ENCODE results near the gene CCNYL1. TPM values are rescaled to one million over a fixed set of nuclear protein-coding genes. Genes with fewer than 3 reads are reported as not detected.
"Not testable (repeated sequence)": the region's sequence is repeated elsewhere in the genome, so short reads cannot be mapped to it uniquely, and the experiment has no call there.

CCNYL1 gene
- polyA plus RNA-seq, 4 donors, result 8.2 to 18.4 (median 15.2) TPM

DNA sequence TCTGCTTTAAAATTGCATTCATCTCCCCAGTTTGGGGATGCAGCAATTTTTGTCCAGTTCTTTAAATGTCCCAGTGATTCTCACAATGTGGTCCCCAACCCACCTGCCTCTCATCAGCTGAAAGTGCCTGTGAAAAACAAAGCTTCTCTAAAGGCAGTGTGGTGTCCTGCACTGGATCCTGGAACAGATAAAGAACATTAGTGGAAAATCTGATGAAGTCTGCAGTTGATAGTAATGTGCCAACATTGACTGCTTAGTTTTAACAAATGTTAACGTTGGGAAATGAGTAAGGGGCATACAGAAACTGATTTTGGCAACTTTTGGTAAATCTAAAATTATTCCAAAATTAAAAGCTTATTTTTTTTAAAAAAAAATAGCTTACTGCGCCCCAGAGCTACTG is 49.0 kb downstream of the CCNYL1 start:
- H3K27ac ChIP-seq (ENCODE audit: low read depth in 1 of 3, low read length in 2 of 3), result peak overlapping the region in 1 of 3 donors; percentile 11
- peaks cover 2 to 33% (median 2%) of the 10 kb centered on the region in 3 donors for H3K4me1 ChIP-seq (ENCODE audit: control insufficient read depth in 3 of 3, insufficient read depth in 2 of 3, low read depth in 1 of 3, low read length in 2 of 3)
- H3K27me3 ChIP-seq (ENCODE audit: control insufficient read depth in 3 of 3, insufficient read depth in 3 of 3, low read length in 3 of 3), result no peaks in the 10 kb centered on the region
- no peaks in the 10 kb centered on the region for H3K9me3 ChIP-seq (ENCODE audit: control insufficient read depth in 2 of 2, insufficient read depth in 1 of 2, low read depth in 1 of 2, low read length in 1 of 2)
- 68 to 74% (median 70%) methylated on average over 2 of the region's 2 CpGs for WGBS, 3 donors
- peaks cover 4 to 35% (median 14%) of the 10 kb centered on the region in 3 donors for H3K36me3 ChIP-seq (ENCODE audit: control insufficient read depth in 3 of 3, insufficient read depth in 2 of 3, low read depth in 1 of 3, low read length in 3 of 3)
- FAIRE-seq, result no peak
- no peak overlapping the region for H3K4me3 ChIP-seq (ENCODE audit: low read depth in 1 of 3, low read length in 3 of 3)
- DNase-seq, result no peak

DNA sequence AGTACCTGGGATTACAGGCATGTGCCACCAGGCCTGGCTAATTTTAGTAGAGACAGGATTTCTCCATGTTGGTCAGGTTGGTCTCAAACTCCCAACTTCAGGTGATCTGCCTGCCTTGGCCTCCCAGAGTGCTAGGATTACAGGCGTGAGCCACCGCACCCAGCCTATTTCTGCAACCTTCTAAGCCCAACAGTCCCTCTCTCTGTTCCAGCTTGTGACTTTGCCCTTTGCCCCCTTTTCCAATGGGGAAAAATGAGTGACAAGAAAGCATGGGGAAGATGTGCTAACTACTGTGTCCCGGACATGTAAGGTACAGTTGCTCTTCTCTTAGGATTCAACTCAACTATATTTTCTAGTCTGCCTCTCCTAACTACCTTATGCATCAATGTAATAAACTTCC is 50.0 kb downstream of the CCNYL1 start:
- not testable (repeated sequence) for FAIRE-seq; H3K27me3 ChIP-seq (ENCODE audit: control insufficient read depth in 3 of 3, insufficient read depth in 3 of 3, low read length in 3 of 3); H3K4me3 ChIP-seq (ENCODE audit: low read depth in 1 of 3, low read length in 3 of 3); H3K27ac ChIP-seq (ENCODE audit: low read depth in 1 of 3, low read length in 2 of 3); H3K9me3 ChIP-seq (ENCODE audit: control insufficient read depth in 2 of 2, insufficient read depth in 1 of 2, low read depth in 1 of 2, low read length in 1 of 2)
- peak; percentile 39 to 67 for DNase-seq
- Histone ChIP-seq H3K36me3 (ENCODE audit: control insufficient read depth in 3 of 3, insufficient read depth in 2 of 3, low read depth in 1 of 3, low read length in 3 of 3) (peaks cover 4 to 39% (median 14%) of the 10 kb centered on the region in 3 donors), H3K4me1 (ENCODE audit: control insufficient read depth in 3 of 3, insufficient read depth in 2 of 3, low read depth in 1 of 3, low read length in 2 of 3) (peaks cover 2 to 38% (median 2%) of the 10 kb centered on the region in 3 donors)
- WGBS, 3 donors, result 58 to 85% (median 63%) methylated on average over 3 of the region's 3 CpGs

DNA sequence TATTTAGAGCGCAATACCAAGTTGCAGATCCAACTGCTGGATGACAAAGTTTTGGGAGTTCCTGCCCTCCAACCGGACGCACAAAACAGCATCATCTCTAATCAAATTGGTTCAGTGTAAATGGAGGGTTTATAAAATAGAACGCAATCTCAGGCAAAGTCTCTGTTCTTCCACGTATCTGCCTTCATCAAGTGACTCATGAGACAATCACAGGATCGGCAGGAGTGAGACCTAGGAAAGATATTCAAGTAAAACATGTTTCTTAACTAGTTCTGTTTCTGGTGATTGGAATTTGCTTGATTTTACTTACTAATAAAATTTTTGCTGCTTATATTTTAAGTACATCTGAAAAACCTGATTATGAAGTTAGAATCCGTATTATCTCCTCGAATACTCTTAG is 50.7 kb downstream of the CCNYL1 start:
- Histone ChIP-seq H3K36me3 (ENCODE audit: control insufficient read depth in 3 of 3, insufficient read depth in 2 of 3, low read depth in 1 of 3, low read length in 3 of 3) (peaks cover 4 to 46% (median 17%) of the 10 kb centered on the region in 3 donors), H3K27me3 (ENCODE audit: control insufficient read depth in 3 of 3, insufficient read depth in 3 of 3, low read length in 3 of 3) (no peaks in the 10 kb centered on the region), H3K27ac (ENCODE audit: low read depth in 1 of 3, low read length in 2 of 3) (no peak overlapping the region), H3K4me3 (ENCODE audit: low read depth in 1 of 3, low read length in 3 of 3) (no peak overlapping the region), H3K4me1 (ENCODE audit: control insufficient read depth in 3 of 3, insufficient read depth in 2 of 3, low read depth in 1 of 3, low read length in 2 of 3) (peaks cover 2 to 38% (median 2%) of the 10 kb centered on the region in 3 donors), H3K9me3 (ENCODE audit: control insufficient read depth in 2 of 2, insufficient read depth in 1 of 2, low read depth in 1 of 2, low read length in 1 of 2) (no peaks in the 10 kb centered on the region)
- FAIRE-seq (no peak), DNase-seq (no peak)
- WGBS, 3 donors, result 61 to 79% (median 68%) methylated on average over 8 of the region's 8 CpGs

DNA sequence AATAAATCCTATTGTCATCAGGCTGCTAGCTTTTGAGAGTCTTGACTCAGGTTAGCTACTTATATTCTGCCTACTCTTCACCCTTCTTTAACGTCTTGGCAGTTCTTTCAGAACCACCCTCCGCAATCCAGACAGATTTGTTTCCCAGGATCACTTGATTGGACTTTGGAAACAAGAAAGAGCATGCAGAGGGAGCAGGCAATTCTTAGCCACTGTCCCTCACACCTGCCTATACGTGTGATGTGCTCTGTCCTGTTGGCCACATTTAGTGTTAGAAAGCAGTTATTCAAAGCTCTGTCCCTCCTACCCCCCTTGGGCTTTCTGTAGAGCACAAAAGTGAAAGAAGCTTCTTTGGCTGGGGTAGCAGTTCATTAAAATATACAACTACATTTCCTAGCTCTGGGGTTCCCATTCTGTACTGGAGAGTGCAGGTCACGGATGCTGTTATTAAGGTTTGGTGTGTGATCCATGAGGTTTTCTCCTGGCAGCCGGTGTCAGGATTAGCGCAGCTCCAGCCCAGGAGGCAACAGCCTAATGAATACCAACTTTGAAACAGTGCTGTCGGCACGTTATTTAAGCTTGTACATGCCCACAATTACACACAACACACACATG is 52.0 kb downstream of the CCNYL1 start:
- FAIRE-seq, result no peak
- no peaks in the 10 kb centered on the region for H3K27me3 ChIP-seq (ENCODE audit: control insufficient read depth in 3 of 3, insufficient read depth in 3 of 3, low read length in 3 of 3)

DNA sequence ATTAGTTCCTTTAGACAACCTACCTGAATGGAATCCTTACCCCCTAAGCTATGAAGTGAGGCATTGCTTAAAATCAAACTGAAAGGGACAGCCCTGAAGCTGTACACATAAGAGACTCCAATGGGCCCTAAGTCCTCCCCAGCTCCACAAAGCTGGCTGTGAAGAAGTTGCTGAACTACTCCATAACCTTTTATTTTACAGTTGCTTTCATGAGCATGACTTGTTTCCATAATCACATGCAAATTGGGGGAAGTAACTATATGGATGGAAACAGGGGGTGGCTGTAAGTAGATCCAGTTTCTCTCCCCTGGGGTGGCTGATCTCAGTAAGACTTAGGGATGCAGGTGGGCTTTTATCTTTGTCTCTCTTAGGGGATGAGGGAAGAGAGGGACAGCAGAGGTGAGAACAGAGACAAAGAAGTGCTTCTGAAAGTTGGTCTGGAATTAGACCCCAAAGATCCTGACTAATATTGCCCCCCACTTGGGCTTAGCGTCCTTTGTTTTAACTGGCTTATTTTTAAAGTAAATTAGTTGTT is 52.7 kb downstream of the CCNYL1 start:
- Histone ChIP-seq H3K27ac (ENCODE audit: low read depth in 1 of 3, low read length in 2 of 3) (peak overlapping the region in 1 of 3 donors; percentile 80), H3K4me3 (ENCODE audit: low read depth in 1 of 3, low read length in 3 of 3) (peak overlapping the region in 1 of 3 donors; percentile 2), H3K4me1 (ENCODE audit: control insufficient read depth in 3 of 3, insufficient read depth in 2 of 3, low read depth in 1 of 3, low read length in 2 of 3) (peaks cover 0 to 42% (median 2%) of the 10 kb centered on the region in 3 donors), H3K27me3 (ENCODE audit: control insufficient read depth in 3 of 3, insufficient read depth in 3 of 3, low read length in 3 of 3) (no peaks in the 10 kb centered on the region), H3K36me3 (ENCODE audit: control insufficient read depth in 3 of 3, insufficient read depth in 2 of 3, low read depth in 1 of 3, low read length in 3 of 3) (peaks cover 4 to 54% (median 17%) of the 10 kb centered on the region in 3 donors), H3K9me3 (ENCODE audit: control insufficient read depth in 2 of 2, insufficient read depth in 1 of 2, low read depth in 1 of 2, low read length in 1 of 2) (no peaks in the 10 kb centered on the region)
- FAIRE-seq (no peak), DNase-seq (no peak)
- WGBS, 3 donors, result 28 to 73% (median 44%) methylated on average over 1 of the region's 1 CpG

More for the DNA sequence above, 52.0 kb downstream of the CCNYL1 start:
- Histone ChIP-seq H3K27ac (ENCODE audit: low read depth in 1 of 3, low read length in 2 of 3) (peak overlapping the region in 1 of 3 donors; percentile 80), H3K4me3 (ENCODE audit: low read depth in 1 of 3, low read length in 3 of 3) (peak overlapping the region in 1 of 3 donors; percentile 20), H3K36me3 (ENCODE audit: control insufficient read depth in 3 of 3, insufficient read depth in 2 of 3, low read depth in 1 of 3, low read length in 3 of 3) (peaks cover 4 to 58% (median 17%) of the 10 kb centered on the region in 3 donors), H3K9me3 (ENCODE audit: control insufficient read depth in 2 of 2, insufficient read depth in 1 of 2, low read depth in 1 of 2, low read length in 1 of 2) (no peaks in the 10 kb centered on the region), H3K4me1 (ENCODE audit: control insufficient read depth in 3 of 3, insufficient read depth in 2 of 3, low read depth in 1 of 3, low read length in 2 of 3) (peaks cover 2 to 44% (median 2%) of the 10 kb centered on the region in 3 donors)
- DNase-seq, result peak; percentile 55 to 66
- 29 to 72% (median 46%) methylated on average over 8 of the region's 8 CpGs for WGBS, 3 donors

DNA sequence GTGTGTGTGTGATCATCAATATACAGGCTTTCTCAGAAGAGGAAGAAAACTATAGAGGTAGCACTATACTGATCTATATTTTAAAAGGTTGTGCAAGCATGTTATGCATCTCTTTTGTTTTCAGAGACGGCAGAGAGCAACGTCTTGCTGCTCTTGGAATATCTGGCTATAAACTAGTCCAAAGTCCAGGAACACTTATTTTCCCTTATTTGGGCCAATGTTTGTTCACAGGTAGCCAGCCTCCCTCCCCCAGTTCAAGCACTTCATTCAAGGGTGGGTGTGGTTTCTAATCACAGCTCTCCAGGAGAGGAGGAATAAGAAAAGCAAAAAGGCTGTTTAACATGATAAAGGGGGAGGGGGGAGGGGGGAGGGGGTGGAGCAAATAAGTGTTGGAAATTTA is 54.1 kb downstream of the CCNYL1 start:
- 29 to 48% (median 30%) methylated on average over 2 of the region's 2 CpGs for WGBS, 3 donors
- Histone ChIP-seq H3K36me3 (ENCODE audit: control insufficient read depth in 3 of 3, insufficient read depth in 2 of 3, low read depth in 1 of 3, low read length in 3 of 3) (peaks cover 4 to 44% (median 10%) of the 10 kb centered on the region in 3 donors), H3K4me1 (ENCODE audit: control insufficient read depth in 3 of 3, insufficient read depth in 2 of 3, low read depth in 1 of 3, low read length in 2 of 3) (peaks cover 0 to 41% (median under 1%) of the 10 kb centered on the region in 3 donors), H3K27me3 (ENCODE audit: control insufficient read depth in 3 of 3, insufficient read depth in 3 of 3, low read length in 3 of 3) (no peaks in the 10 kb centered on the region), H3K27ac (ENCODE audit: low read depth in 1 of 3, low read length in 2 of 3) (peak overlapping the region in 1 of 3 donors; percentile 98), H3K9me3 (ENCODE audit: control insufficient read depth in 2 of 2, insufficient read depth in 1 of 2, low read depth in 1 of 2, low read length in 1 of 2) (no peaks in the 10 kb centered on the region), H3K4me3 (ENCODE audit: low read depth in 1 of 3, low read length in 3 of 3) (peak overlapping the region in 1 of 3 donors; percentile 32)
- DNase-seq (peak; percentile 94 to 97), FAIRE-seq (no peak)

DNA sequence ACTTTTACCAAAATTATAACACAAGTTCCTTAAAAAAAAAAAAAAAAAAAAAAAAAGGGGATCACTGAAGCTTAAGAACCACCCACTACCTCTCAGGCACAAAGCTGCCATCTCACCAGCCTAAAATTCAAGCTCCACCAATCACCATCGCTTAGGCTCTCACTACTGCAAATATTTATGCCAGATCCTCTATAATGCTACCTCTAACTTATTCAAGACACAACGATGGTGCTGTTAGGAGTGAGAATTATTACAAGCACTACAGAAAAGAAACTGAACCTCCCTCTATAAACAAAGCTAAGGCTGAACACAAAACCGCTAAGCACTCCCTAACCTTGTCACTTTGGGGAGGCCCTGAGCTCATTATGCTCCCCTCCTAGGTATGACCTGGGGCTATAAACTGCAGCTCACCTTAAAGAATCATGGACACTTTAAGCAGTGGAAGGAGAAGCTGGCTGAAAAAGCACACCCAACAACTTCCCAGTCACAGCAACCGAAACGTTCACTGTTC is 54.7 kb downstream of the CCNYL1 start:
- WGBS, 3 donors, result 11 to 41% (median 15%) methylated on average over 5 of the region's 5 CpGs
- FAIRE-seq (no peak), DNase-seq (peak in 1 of 2 donors; percentile 65)
- H3K4me3 ChIP-seq (ENCODE audit: low read depth in 1 of 3, low read length in 3 of 3), result peak overlapping the region in 2 of 3 donors; percentile 84 to 99
- peak overlapping the region; percentile 71 to 98 (median 83) for H3K27ac ChIP-seq (ENCODE audit: low read depth in 1 of 3, low read length in 2 of 3)
- peaks cover 0 to 44% (median 4%) of the 10 kb centered on the region in 3 donors for H3K4me1 ChIP-seq (ENCODE audit: control insufficient read depth in 3 of 3, insufficient read depth in 2 of 3, low read depth in 1 of 3, low read length in 2 of 3)
- no peaks in the 10 kb centered on the region for H3K27me3 ChIP-seq (ENCODE audit: control insufficient read depth in 3 of 3, insufficient read depth in 3 of 3, low read length in 3 of 3)
- H3K9me3 ChIP-seq (ENCODE audit: control insufficient read depth in 2 of 2, insufficient read depth in 1 of 2, low read depth in 1 of 2, low read length in 1 of 2), result no peaks in the 10 kb centered on the region
- peaks cover 4 to 44% (median 10%) of the 10 kb centered on the region in 3 donors for H3K36me3 ChIP-seq (ENCODE audit: control insufficient read depth in 3 of 3, insufficient read depth in 2 of 3, low read depth in 1 of 3, low read length in 3 of 3)

DNA sequence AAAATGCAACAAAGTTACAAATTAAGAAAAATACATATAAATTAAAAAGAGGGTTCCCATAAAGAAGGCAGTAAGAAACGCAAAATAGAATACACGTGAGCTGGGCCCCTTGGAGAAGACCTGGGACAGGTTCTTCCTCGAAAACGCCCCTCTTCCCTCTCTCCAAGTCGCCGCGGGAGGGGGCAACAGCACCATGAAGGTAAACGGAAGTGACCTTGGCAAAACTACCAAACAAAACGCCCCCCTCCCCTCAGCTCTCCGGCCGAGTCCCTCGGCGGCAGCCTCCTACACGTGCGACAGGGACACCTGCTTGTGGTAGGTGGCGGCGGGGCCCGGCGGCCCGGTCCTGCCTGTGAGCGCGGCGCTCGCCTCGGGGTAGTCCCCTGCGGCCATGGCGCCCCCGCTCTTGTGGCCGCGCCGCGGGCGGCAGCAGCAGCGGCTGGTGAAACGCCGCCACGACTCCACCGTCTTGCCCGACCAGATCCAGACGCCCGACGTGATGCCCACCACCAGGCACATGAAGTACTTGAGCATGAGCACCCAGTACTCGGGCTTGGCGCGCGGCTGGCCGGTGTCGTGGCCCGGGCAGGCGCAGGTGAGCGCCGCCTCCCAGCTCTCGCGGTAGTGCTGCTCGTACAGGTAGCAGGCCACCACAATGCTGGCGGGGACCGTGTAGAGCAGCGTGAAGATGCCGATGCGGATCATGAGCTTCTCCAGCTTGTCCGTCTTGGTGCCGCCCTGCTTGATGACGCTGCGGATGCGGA is 55.4 kb downstream of the CCNYL1 start:
- 7 to 37% (median 20%) methylated on average over 43 to 65 of the region's 65 CpGs for WGBS, 3 donors
- peak overlapping the region; percentile 43 to 99 (median 84) for H3K4me3 ChIP-seq (ENCODE audit: low read depth in 1 of 3, low read length in 3 of 3)
- FAIRE-seq (no peak), DNase-seq (peak in 1 of 2 donors; percentile 67)
- no peaks in the 10 kb centered on the region for H3K27me3 ChIP-seq (ENCODE audit: control insufficient read depth in 3 of 3, insufficient read depth in 3 of 3, low read length in 3 of 3)
- H3K4me1 ChIP-seq (ENCODE audit: control insufficient read depth in 3 of 3, insufficient read depth in 2 of 3, low read depth in 1 of 3, low read length in 2 of 3), result peaks cover 0 to 43% (median 4%) of the 10 kb centered on the region in 3 donors
- peak overlapping the region; percentile 82 to 98 (median 83) for H3K27ac ChIP-seq (ENCODE audit: low read depth in 1 of 3, low read length in 2 of 3)
- peaks cover 3 to 38% (median 10%) of the 10 kb centered on the region in 3 donors for H3K36me3 ChIP-seq (ENCODE audit: control insufficient read depth in 3 of 3, insufficient read depth in 2 of 3, low read depth in 1 of 3, low read length in 3 of 3)
- no peaks in the 10 kb centered on the region for H3K9me3 ChIP-seq (ENCODE audit: control insufficient read depth in 2 of 2, insufficient read depth in 1 of 2, low read depth in 1 of 2, low read length in 1 of 2)
